ENCODE results near the gene CDIP1.

DNA sequence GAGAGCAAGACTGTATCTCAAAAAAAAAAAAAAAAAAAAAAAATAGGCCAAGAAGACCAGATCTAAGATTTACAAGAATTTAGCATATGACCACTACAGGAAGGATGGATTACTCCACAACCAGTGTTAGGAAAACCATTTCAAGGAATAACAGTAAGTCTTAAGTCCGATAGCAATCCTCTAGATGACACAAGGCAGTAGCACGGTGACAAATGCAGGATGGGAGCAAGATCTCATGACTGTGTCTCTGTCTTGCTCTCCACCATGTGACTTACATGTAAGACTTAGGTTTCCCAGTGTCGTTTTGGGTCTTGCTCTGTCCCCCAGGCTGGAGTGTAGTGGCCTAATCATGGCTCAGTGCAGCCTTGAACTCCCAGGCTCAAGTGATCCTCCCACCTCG, 45.3 kb upstream of the CDIP1 start:
- TF ChIP-seq NCOA4 (IDR thresholded peaks at IDR 0.05; ENCODE audit: partially characterized antibody) (no peak), MAFG (tag; conservative IDR thresholded peaks at IDR 0.05) (no peak), SP1 (CRISPR knock-in tag; IDR thresholded peaks at IDR 0.05) (no peak), ARID3A (IDR thresholded peaks at IDR 0.05; ENCODE audit: borderline replicate concordance, low read depth, low read length) (no peak)
- TF ChIP-seq, protein P1, sequence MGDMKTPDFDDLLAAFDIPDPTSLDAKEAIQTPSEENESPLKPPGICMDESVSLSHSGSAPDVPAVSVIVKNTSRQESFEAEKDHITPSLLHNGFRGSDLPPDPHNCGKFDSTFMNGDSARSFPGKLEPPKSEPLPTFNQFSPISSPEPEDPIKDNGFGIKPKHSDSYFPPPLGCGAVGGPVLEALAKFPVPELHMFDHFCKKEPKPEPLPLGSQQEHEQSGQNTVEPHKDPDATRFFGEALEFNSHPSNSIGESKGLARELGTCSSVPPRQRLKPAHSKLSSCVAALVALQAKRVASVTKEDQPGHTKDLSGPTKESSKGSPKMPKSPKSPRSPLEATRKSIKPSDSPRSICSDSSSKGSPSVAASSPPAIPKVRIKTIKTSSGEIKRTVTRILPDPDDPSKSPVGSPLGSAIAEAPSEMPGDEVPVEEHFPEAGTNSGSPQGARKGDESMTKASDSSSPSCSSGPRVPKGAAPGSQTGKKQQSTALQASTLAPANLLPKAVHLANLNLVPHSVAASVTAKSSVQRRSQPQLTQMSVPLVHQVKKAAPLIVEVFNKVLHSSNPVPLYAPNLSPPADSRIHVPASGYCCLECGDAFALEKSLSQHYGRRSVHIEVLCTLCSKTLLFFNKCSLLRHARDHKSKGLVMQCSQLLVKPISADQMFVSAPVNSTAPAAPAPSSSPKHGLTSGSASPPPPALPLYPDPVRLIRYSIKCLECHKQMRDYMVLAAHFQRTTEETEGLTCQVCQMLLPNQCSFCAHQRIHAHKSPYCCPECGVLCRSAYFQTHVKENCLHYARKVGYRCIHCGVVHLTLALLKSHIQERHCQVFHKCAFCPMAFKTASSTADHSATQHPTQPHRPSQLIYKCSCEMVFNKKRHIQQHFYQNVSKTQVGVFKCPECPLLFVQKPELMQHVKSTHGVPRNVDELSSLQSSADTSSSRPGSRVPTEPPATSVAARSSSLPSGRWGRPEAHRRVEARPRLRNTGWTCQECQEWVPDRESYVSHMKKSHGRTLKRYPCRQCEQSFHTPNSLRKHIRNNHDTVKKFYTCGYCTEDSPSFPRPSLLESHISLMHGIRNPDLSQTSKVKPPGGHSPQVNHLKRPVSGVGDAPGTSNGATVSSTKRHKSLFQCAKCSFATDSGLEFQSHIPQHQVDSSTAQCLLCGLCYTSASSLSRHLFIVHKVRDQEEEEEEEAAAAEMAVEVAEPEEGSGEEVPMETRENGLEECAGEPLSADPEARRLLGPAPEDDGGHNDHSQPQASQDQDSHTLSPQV (IDR thresholded peaks at IDR 0.05) = no peak
- TF ChIP-seq, protein P2, sequence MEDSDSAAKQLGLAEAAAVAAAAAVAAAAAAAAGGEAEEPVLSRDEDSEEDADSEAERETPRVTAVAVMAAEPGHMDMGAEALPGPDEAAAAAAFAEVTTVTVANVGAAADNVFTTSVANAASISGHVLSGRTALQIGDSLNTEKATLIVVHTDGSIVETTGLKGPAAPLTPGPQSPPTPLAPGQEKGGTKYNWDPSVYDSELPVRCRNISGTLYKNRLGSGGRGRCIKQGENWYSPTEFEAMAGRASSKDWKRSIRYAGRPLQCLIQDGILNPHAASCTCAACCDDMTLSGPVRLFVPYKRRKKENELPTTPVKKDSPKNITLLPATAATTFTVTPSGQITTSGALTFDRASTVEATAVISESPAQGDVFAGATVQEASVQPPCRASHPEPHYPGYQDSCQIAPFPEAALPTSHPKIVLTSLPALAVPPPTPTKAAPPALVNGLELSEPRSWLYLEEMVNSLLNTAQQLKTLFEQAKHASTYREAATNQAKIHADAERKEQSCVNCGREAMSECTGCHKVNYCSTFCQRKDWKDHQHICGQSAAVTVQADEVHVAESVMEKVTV (CRISPR knock-in tag; IDR thresholded peaks at IDR 0.05) = no peak
- TF ChIP-seq, protein P3, sequence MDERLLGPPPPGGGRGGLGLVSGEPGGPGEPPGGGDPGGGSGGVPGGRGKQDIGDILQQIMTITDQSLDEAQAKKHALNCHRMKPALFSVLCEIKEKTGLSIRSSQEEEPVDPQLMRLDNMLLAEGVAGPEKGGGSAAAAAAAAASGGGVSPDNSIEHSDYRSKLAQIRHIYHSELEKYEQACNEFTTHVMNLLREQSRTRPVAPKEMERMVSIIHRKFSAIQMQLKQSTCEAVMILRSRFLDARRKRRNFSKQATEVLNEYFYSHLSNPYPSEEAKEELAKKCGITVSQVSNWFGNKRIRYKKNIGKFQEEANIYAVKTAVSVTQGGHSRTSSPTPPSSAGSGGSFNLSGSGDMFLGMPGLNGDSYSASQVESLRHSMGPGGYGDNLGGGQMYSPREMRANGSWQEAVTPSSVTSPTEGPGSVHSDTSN (CRISPR knock-in tag; IDR thresholded peaks at IDR 0.05; ENCODE audit: low read depth) = no peak
- TF ChIP-seq, protein P3 (tag; conservative IDR thresholded peaks at IDR 0.05; ENCODE audit: low read depth) = no peak
